ENCODE results near the gene SHC3. TPM values are rescaled to one million over a fixed set of nuclear protein-coding genes. Genes with fewer than 3 reads are reported as not detected.

Gene SHC3
- total and polyA plus RNA-seq, 2 experiments from 2014 or later: 0.30 to 0.54 TPM

DNA sequence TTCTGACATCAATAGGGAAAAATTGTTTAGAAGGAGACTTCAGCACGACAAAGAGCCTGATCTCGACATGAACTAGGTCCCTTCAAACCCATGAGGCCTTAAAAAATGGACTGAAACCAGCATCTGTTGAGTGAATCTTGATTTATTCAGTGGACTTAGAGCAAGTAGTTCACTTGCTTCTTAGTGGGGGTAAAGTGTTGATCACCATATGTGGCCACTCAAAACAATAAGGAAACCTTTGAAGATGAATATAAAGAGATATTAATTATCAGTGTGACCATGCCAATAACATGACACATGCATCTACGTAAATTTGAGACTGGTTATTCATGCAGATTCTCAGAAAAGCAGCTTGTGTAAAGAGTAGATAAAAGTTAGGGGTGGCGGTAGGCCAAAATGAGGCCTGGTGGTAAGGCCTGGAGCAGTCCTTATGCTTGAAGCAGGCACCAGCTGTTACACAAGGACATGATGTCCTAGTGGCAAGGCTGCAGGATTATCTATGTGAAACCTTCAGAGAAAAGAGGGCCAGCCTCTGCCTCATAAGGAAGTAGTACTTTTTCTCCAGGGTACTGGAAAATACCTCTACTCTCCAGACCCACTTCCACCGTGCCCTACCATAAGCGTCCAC, 126.0 kb downstream of the SHC3 start:
- no peaks in the 10 kb centered on the region for H3K27me3 ChIP-seq (replicated peaks; ENCODE audit: insufficient read depth)
- no peaks in the 10 kb centered on the region for H3F3A ChIP-seq (ENCODE audit: insufficient read depth)
- no peak overlapping the region for H3K4me2 ChIP-seq (ENCODE audit: unreplicated experiment)
- TF ChIP-seq EZH2phosphoT487 (IDR thresholded peaks at IDR 0.05; ENCODE audit: insufficient read depth, low read depth): no peak
- no peak for TF ChIP-seq EZH2 (IDR thresholded peaks at IDR 0.05; ENCODE audit: insufficient read depth, poor library complexity, severe bottlenecking)
- 89 to 90% methylated on average over 6 of the region's 6 CpGs for WGBS, 2 experiments (ENCODE audit: low coverage in 1 of 2, low lambda C conversion rate in 2 of 2, missing lambda C conversion rate in 2 of 2)
- H3K9me3 ChIP-seq (ENCODE audit: low read depth): no peaks in the 10 kb centered on the region
- no peak overlapping the region for H3K4me3 ChIP-seq
- no peaks in the 10 kb centered on the region for H3K79me2 ChIP-seq (ENCODE audit: insufficient read depth)
- no peak overlapping the region for H3K27ac ChIP-seq
- no peaks in the 10 kb centered on the region for H3K36me3 ChIP-seq (ENCODE audit: low read depth)
- H3K9me2 ChIP-seq (ENCODE audit: insufficient read depth): no peaks in the 10 kb centered on the region
- DNase-seq: no peak
- no peak overlapping the region for H3K9ac ChIP-seq
- in situ Hi-C loops (cut with MboI): no loop called here
- H3K4me1 ChIP-seq (ENCODE audit: insufficient read depth): no peaks in the 10 kb centered on the region
- no peak overlapping the region for H2AFZ ChIP-seq
- H4K20me1 ChIP-seq (ENCODE audit: insufficient read depth): no peaks in the 10 kb centered on the region

DNA sequence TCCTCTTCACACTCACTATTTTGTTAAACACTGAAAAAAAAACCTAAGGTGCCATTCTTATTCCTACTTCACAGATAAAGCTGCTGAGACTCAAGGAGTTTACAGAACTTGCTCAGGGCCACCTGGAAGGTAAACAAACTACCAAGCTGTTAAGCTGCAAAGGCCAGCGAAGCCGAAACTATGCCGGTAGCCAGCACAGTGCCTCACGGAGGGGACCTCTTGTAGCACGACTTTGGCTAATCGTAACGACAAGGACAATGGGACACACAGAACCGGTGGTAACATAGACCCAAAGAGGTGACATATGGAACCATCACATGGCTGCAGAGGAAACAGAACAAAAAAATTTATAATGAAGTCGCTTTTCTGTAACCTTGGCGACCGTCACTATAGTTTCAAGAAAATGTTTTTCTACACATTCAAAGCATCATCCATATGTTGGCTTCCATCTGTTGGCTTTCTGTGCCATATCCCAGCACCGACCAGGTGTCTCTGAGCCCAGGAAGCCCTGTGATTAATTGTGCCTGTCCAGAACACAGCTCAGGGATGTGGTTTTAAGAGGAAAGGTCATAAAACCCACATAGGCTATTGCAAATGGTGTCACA, 127.1 kb downstream of the SHC3 start:
- peaks cover 6% of the 10 kb centered on the region; the same call in 1 of the 2 replicates for H3F3A ChIP-seq (ENCODE audit: insufficient read depth)
- WGBS, 2 experiments (ENCODE audit: low coverage in 1 of 2, low lambda C conversion rate in 2 of 2, missing lambda C conversion rate in 2 of 2): 96 to 97% methylated on average over 12 of the region's 12 CpGs
- no peaks in the 10 kb centered on the region for H3K9me2 ChIP-seq (ENCODE audit: insufficient read depth)
- H3K9ac ChIP-seq: no peak overlapping the region
- H3K4me3 ChIP-seq: no peak overlapping the region
- no peak overlapping the region for H2AFZ ChIP-seq
- in situ Hi-C loops (cut with MboI): no loop called here
- H3K4me2 ChIP-seq (ENCODE audit: unreplicated experiment): no peak overlapping the region
- H4K20me1 ChIP-seq (ENCODE audit: insufficient read depth): no peaks in the 10 kb centered on the region
- H3K36me3 ChIP-seq (ENCODE audit: low read depth): no peaks in the 10 kb centered on the region
- H3K9me3 ChIP-seq (ENCODE audit: low read depth): no peaks in the 10 kb centered on the region
- H3K79me2 ChIP-seq (ENCODE audit: insufficient read depth): no peaks in the 10 kb centered on the region
- TF ChIP-seq EZH2 (IDR thresholded peaks at IDR 0.05; ENCODE audit: insufficient read depth, poor library complexity, severe bottlenecking) (no peak), EZH2phosphoT487 (IDR thresholded peaks at IDR 0.05; ENCODE audit: insufficient read depth, low read depth) (no peak)
- H3K27me3 ChIP-seq (replicated peaks; ENCODE audit: insufficient read depth): no peaks in the 10 kb centered on the region
- no peak overlapping the region for H3K27ac ChIP-seq
- no peak for DNase-seq
- H3K4me1 ChIP-seq (ENCODE audit: insufficient read depth): peaks cover 9% of the 10 kb centered on the region; the same call in 1 of the 2 replicates

DNA sequence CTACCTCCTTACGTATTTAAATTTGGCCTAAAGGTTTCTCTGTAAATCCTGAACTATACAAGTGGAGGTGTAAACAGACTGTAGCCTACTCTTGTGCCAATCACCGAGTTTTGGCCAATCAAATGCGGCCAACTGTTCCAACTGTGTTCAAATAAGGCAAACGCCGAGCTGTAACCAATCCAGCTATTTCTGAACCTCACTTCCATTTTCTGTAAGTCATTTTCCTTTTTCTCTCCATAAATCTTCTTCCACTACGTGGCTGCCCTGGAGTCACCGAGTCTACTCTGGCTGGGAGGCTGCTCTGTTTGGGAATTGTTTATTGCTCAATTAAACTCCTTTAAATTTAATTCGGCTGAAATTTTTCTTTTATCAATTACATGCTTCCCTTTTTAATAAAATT, 129.0 kb downstream of the SHC3 start:
- no peak for TF ChIP-seq EZH2phosphoT487 (IDR thresholded peaks at IDR 0.05; ENCODE audit: insufficient read depth, low read depth)
- no peak for TF ChIP-seq EZH2 (IDR thresholded peaks at IDR 0.05; ENCODE audit: insufficient read depth, poor library complexity, severe bottlenecking)
- H3K4me1 ChIP-seq (ENCODE audit: insufficient read depth): peaks cover 12% of the 10 kb centered on the region; the same call in 1 of the 2 replicates
- no peaks in the 10 kb centered on the region for H3K9me2 ChIP-seq (ENCODE audit: insufficient read depth)
- H4K20me1 ChIP-seq (ENCODE audit: insufficient read depth): no peaks in the 10 kb centered on the region
- no peak overlapping the region for H2AFZ ChIP-seq
- H3K27ac ChIP-seq: no peak overlapping the region
- H3K36me3 ChIP-seq (ENCODE audit: low read depth): no peaks in the 10 kb centered on the region
- H3K4me3 ChIP-seq: no peak overlapping the region
- no peak overlapping the region for H3K9ac ChIP-seq
- no peaks in the 10 kb centered on the region for H3K9me3 ChIP-seq (ENCODE audit: low read depth)
- no peaks in the 10 kb centered on the region for H3K27me3 ChIP-seq (replicated peaks; ENCODE audit: insufficient read depth)
- DNase-seq: no peak
- in situ Hi-C loops (cut with MboI): no loop called here
- 59 to 60% methylated on average over 8 of the region's 8 CpGs for WGBS, 2 experiments (ENCODE audit: low coverage in 1 of 2, low lambda C conversion rate in 2 of 2, missing lambda C conversion rate in 2 of 2)
- H3K4me2 ChIP-seq (ENCODE audit: unreplicated experiment): no peak overlapping the region
- peaks cover 8% of the 10 kb centered on the region; the same call in 1 of the 2 replicates for H3F3A ChIP-seq (ENCODE audit: insufficient read depth)
- no peaks in the 10 kb centered on the region for H3K79me2 ChIP-seq (ENCODE audit: insufficient read depth)

DNA sequence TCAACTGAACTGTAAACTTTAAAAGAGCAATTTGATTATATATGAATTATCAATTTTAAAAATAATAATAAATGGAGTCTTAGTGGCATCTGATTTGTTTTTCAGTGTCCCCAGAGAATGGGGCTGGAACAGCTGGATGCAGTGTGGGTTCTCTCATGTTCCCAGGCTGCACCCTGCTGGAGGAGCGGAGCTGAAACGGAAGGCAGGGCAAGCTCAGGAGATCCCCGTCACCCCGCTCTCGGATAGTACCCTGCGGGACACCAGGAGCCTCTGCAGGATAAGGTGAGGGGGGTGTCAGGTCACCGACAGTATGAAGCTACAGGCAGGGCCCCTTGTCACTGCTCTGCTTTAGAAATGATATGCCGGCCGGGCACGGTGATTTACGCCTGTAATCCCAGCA, 130.0 kb downstream of the SHC3 start:
- no peak overlapping the region for H3K9ac ChIP-seq
- in situ Hi-C loops (cut with MboI): no loop called here
- no peak for TF ChIP-seq EZH2 (IDR thresholded peaks at IDR 0.05; ENCODE audit: insufficient read depth, poor library complexity, severe bottlenecking)
- no peak for TF ChIP-seq EZH2phosphoT487 (IDR thresholded peaks at IDR 0.05; ENCODE audit: insufficient read depth, low read depth)

More for the DNA sequence above, 130.0 kb downstream of the SHC3 start:
- H3K4me3 ChIP-seq: no peak overlapping the region
- H3K4me2 ChIP-seq (ENCODE audit: unreplicated experiment): no peak overlapping the region
- no peaks in the 10 kb centered on the region for H3K36me3 ChIP-seq (ENCODE audit: low read depth)
- no peak for DNase-seq
- H4K20me1 ChIP-seq (ENCODE audit: insufficient read depth): no peaks in the 10 kb centered on the region
- peaks cover 12% of the 10 kb centered on the region; the same call in 1 of the 2 replicates for H3K4me1 ChIP-seq (ENCODE audit: insufficient read depth)
- no peaks in the 10 kb centered on the region for H3K9me2 ChIP-seq (ENCODE audit: insufficient read depth)
- no peaks in the 10 kb centered on the region for H3K27me3 ChIP-seq (replicated peaks; ENCODE audit: insufficient read depth)
- H3K79me2 ChIP-seq (ENCODE audit: insufficient read depth): no peaks in the 10 kb centered on the region
- no peaks in the 10 kb centered on the region for H3K9me3 ChIP-seq (ENCODE audit: low read depth)
- H3F3A ChIP-seq (ENCODE audit: insufficient read depth): peaks cover 8% of the 10 kb centered on the region; the same call in 1 of the 2 replicates
- WGBS, 2 experiments (ENCODE audit: low coverage in 1 of 2, low lambda C conversion rate in 2 of 2, missing lambda C conversion rate in 2 of 2): 93 to 98% methylated on average over 11 of the region's 11 CpGs
- H2AFZ ChIP-seq: no peak overlapping the region
- H3K27ac ChIP-seq: no peak overlapping the region
